ENCODE data around the gene DNAJC5.

DNA sequence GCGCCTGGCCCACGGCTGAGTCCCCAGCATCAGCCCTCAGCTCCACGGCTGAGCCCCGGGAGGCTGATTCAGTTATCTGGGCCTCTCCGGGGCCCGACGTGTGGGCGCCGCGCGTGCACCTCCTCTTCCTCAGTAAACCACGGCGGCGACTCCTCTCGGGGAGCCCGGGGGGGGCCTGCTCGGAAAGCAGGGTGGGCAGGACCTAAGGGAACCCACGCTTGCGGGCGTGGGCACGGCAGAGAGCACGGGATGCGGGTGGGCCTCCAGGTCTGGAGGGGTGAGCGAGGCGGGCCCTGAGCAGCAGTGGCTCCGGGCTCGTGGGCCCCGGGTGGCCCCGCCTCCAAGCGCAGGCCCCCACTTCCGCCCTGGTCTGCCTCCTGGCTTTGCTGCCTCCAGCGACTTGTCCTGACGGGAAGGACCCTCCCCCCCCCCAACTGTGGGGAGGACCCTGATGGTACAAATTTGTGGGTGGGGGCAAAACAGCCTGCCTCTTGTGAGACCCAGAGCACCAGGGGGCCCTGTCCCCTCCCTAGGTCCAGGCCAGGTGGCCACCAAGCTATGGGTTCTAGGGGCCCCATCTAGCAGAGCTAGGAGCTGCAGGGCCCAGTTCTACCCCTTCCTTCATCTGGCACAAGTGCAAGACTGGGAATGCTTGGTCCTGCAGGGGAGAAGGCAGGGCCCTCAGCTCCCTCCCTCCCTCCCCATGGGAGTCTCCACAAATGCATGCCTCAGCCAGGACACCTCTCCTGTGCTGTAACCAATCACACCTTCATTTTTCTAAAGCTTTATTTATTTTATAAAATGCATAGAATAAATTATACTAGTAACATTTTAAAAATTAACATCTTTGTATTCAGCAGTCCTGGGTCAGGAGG is 44.4 kb downstream of the DNAJC5 start:
- TF ChIP-seq, protein P1, sequence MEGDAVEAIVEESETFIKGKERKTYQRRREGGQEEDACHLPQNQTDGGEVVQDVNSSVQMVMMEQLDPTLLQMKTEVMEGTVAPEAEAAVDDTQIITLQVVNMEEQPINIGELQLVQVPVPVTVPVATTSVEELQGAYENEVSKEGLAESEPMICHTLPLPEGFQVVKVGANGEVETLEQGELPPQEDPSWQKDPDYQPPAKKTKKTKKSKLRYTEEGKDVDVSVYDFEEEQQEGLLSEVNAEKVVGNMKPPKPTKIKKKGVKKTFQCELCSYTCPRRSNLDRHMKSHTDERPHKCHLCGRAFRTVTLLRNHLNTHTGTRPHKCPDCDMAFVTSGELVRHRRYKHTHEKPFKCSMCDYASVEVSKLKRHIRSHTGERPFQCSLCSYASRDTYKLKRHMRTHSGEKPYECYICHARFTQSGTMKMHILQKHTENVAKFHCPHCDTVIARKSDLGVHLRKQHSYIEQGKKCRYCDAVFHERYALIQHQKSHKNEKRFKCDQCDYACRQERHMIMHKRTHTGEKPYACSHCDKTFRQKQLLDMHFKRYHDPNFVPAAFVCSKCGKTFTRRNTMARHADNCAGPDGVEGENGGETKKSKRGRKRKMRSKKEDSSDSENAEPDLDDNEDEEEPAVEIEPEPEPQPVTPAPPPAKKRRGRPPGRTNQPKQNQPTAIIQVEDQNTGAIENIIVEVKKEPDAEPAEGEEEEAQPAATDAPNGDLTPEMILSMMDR (IDR thresholded peaks at IDR 0.05 in 4 of 5, conservative IDR thresholded peaks at IDR 0.05 in 1 of 5), result no peak
- TF ChIP-seq POLR2A (IDR thresholded peaks at IDR 0.05), result no peak
